Lung (tissue), 12 donors: ENCODE measurements around the gene PLCG1. TPM values are rescaled to one million over a fixed set of nuclear protein-coding genes. Genes with fewer than 3 reads are reported as not detected.

Experiments
- ATAC-seq: fragments of 200-7000 bp; cut with Tn5 transposase; one replicate; pipeline ENCODE4 v1.9.1; 2020; ENCODE audit warnings: moderate number of reproducible peaks; ENCODE audit not compliant: insufficient read depth, low FRiP score
- DNase-seq, 3 donors: peaks; one replicate each; pipeline ENCODE4 v3.0.0-alpha.2; 2013 to 2017
- H3K27ac ChIP-seq, 2 donors: one replicate each; pipeline ENCODE4 v1.5.1; 2013; ENCODE audit warnings: mild to moderate bottlenecking in 2 of 2, moderate library complexity in 2 of 2, control low read depth in 1 of 2, inconsistent platforms in 1 of 2, low read depth in 1 of 2, low read length in 1 of 2
- H3K27me3 ChIP-seq, 3 donors: one replicate each; pipeline ENCODE4 v1.5.1; 2013; ENCODE audit warnings: low read length in 2 of 3; ENCODE audit not compliant: control insufficient read depth in 3 of 3, insufficient read depth in 3 of 3
- H3K36me3 ChIP-seq, 4 donors: one replicate each; pipeline ENCODE4 v1.5.1; 2013; ENCODE audit warnings: low read length in 4 of 4, mild to moderate bottlenecking in 1 of 4, moderate library complexity in 1 of 4; ENCODE audit not compliant: control insufficient read depth in 4 of 4, insufficient read depth in 4 of 4
- H3K4me1 ChIP-seq, 5 donors: one replicate each; pipeline ENCODE4 v1.5.1; 2013; ENCODE audit warnings: low read length in 5 of 5, mild to moderate bottlenecking in 2 of 5, moderate library complexity in 1 of 5; ENCODE audit not compliant: control insufficient read depth in 5 of 5, insufficient read depth in 5 of 5
- H3K4me3 ChIP-seq: one replicate; pipeline ENCODE4 v1.5.1; 2013; ENCODE audit warnings: mild to moderate bottlenecking, control low read depth, moderate library complexity
- H3K9ac ChIP-seq, 2 donors: one replicate each; pipeline ENCODE4 v1.5.1; 2013; ENCODE audit warnings: low read length in 2 of 2, control low read depth in 1 of 2; ENCODE audit not compliant: insufficient read depth in 1 of 2
- H3K9me3 ChIP-seq, 4 donors: one replicate each; pipeline ENCODE4 v1.5.1; 2013; ENCODE audit warnings: low read length in 3 of 4, mild to moderate bottlenecking in 1 of 4, moderate library complexity in 1 of 4; ENCODE audit not compliant: control insufficient read depth in 4 of 4, insufficient read depth in 3 of 4
- WGBS, 2 donors: extraction: QIAGEN DNeasy Blood & Tissue Kit; methylation state at CpG; one replicate each; pipeline ENCODE4 v1.1.7; 2013; 5-methylcytosine and 5-hydroxymethylcytosine counted together
- polyA plus RNA-seq, 2 donors: library from polyadenylated mRNA; stranded (reverse); fragments of 200-250 nt; gene quantifications; one replicate each; pipeline ENCODE4 v1.2.1, GENCODE V29; 2013
- total RNA-seq, 2 donors: library from RNA; depleted of rRNA in 1 of 2; stranded (reverse); fragments of >200 nt in 1 of 2; gene quantifications; one replicate each; pipeline ENCODE4 v1.2.1, GENCODE V29; 2014 to 2021
- TF ChIP-seq, protein P1 (sequence below): IDR thresholded peaks from 2 replicates; pipeline ENCODE4 v1.5.1; 2012; ENCODE audit warnings: mild to moderate bottlenecking; ENCODE audit errors: control extremely low read depth, extremely low read depth
- donor health status: control.
- donor health status: control.
- donor health status: Bipolar disorder and iron deficiency.
- donor health status: healthy.
- donor health status: DM: yes; HTN: yes; CAD: no.

PLCG1 gene
- total and polyA plus RNA-seq, 4 donors = 29.6 to 154 (median 67.1) TPM

DNA sequence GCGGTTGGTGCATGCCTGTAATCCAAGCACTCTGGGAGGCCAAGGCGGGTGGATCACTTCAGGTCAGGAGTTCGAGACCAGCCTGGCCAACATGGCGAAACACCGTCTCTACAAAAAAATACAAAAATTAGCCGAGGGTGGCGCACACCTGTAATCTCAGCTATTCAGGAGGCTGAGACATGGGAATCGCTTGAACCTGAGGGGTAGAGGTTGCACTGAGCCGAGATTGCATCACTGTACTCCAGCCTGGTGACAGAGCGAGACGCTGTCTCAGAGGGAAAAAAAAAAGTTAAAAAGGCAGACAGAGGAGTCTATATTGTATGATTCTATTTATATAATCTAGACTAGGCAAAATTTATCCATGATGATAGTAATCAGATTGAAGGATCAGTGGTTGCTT is 27.3 kb upstream of the PLCG1 start:
- ATAC-seq = no peak
- 97 to 99% methylated on average over 11 of the region's 11 CpGs for WGBS, 2 donors
- Histone ChIP-seq H3K4me1 (no peaks in the 10 kb centered on the region), H3K36me3 (peaks cover 20 to 31% (median 27%) of the 10 kb centered on the region in 4 donors), H3K27me3 (no peaks in the 10 kb centered on the region), H3K9me3 (no peaks in the 10 kb centered on the region), H3K9ac (no peak overlapping the region), H3K4me3 (no peak overlapping the region), H3K27ac (no peak overlapping the region)
- no peak for DNase-seq
- TF ChIP-seq, protein P1, sequence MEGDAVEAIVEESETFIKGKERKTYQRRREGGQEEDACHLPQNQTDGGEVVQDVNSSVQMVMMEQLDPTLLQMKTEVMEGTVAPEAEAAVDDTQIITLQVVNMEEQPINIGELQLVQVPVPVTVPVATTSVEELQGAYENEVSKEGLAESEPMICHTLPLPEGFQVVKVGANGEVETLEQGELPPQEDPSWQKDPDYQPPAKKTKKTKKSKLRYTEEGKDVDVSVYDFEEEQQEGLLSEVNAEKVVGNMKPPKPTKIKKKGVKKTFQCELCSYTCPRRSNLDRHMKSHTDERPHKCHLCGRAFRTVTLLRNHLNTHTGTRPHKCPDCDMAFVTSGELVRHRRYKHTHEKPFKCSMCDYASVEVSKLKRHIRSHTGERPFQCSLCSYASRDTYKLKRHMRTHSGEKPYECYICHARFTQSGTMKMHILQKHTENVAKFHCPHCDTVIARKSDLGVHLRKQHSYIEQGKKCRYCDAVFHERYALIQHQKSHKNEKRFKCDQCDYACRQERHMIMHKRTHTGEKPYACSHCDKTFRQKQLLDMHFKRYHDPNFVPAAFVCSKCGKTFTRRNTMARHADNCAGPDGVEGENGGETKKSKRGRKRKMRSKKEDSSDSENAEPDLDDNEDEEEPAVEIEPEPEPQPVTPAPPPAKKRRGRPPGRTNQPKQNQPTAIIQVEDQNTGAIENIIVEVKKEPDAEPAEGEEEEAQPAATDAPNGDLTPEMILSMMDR = no peak

DNA sequence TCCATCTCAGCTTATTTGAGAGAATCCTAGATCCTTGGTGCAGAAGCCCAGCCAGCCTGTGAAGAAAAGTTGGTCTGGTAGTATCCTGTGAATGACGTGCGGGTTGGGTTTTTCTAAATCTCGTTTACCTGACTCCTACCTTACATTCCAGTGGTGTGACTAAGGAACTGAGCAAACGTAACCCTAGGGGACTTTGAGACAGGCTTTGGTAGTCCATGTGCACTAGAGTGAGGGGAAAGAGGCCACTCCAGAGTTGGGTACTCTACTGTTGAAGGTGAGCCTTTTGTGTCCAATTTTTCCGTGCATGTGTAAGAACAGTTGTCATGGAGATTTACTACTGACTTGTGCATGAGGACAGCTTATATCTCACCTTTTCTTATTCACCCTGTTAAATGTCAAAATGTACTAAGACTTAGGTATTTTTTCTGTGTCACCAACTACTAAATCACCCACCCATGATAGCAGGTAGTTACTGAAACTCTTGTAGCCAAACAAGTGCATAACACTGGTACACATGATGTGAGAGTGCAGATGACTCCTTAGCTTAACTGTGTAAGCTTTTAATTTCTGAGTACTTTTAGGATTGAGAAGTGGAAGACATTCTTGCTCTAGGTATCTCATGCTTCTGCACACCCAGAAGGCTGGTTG is 26.3 kb upstream of the PLCG1 start:
- Histone ChIP-seq H3K9me3 (peaks cover 0 to 2% (median 0%) of the 10 kb centered on the region in 4 donors), H3K4me1 (no peaks in the 10 kb centered on the region), H3K27ac (no peak overlapping the region), H3K27me3 (no peaks in the 10 kb centered on the region), H3K9ac (no peak overlapping the region), H3K4me3 (no peak overlapping the region), H3K36me3 (peaks cover 31 to 40% (median 35%) of the 10 kb centered on the region in 4 donors)
- no peak for DNase-seq
- WGBS, 2 donors = 82 to 87% methylated on average over 5 of the region's 5 CpGs
- ATAC-seq = no peak
- TF ChIP-seq, protein P1 = no peak

- Histone ChIP-seq H3K27me3 (no peaks in the 10 kb centered on the region), H3K9ac (no peak overlapping the region), H3K36me3 (peaks cover 34 to 45% (median 39%) of the 10 kb centered on the region in 4 donors), H3K4me3 (no peak overlapping the region), H3K9me3 (peaks cover 0 to 2% (median 0%) of the 10 kb centered on the region in 4 donors), H3K4me1 (no peaks in the 10 kb centered on the region), H3K27ac (no peak overlapping the region)
- 86 to 87% methylated on average over 5 of the region's 5 CpGs for WGBS, 2 donors
- DNase-seq = no peak
- TF ChIP-seq, protein P1 = no peak
- ATAC-seq = no peak
Observed at GRCh38 chr20:41111578-41111951, 25.8 kb upstream of the PLCG1 start.
